Lower leg skin (tissue), 3 donors: ENCODE results near the gene MED19.

Experiments used
- CTCF ChIP-seq, 3 donors: fragments of 450-650 bp; IDR thresholded peaks; one replicate each; pipeline ENCODE4 v1.5.1; 2016; ENCODE audit warnings: antibody characterized with exemption in 3 of 3, mild to moderate bottlenecking in 3 of 3, moderate library complexity in 2 of 3
- POLR2A ChIP-seq, 2 donors: fragments of 450-650 bp; IDR thresholded peaks; one replicate each; pipeline ENCODE4 v1.6.1; 2016 to 2017; ENCODE audit warnings: antibody characterized with exemption in 2 of 2, mild to moderate bottlenecking in 1 of 2, moderate library complexity in 1 of 2

GRCh38 chr11:57742087-57742452 lies 30.1 kb upstream of the MED19 start:
- no peak for TF ChIP-seq CTCF (IDR thresholded peaks at IDR 0.05)
- no peak for TF ChIP-seq POLR2A (IDR thresholded peaks at IDR 0.05)
